ENCODE results near the gene TSPAN15.
A peak's percentile ranks its signal among the peaks of the same experiment; 100 is the strongest.

The TSPAN15 gene

DNA sequence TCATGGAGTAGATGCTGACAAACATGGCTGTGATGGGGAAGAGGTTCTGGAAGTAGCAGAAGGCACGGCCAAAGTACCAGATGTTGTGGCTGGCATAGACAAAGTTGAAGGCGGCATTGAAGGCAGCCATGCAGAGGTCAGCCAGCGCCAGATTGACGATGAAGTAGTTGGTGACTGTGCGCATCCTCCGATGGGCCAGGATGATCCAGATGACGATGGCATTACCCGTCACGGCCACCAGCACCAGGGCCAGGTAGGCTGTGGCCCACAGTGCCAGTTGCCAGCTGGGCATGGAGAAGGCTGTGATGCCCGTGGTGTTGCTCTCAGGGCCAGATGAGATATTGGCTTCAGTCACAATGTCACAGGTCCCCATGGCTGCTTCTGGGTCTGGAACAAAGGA lies 35.3 kb upstream of the TSPAN15 start:
- DNase-seq (ENCODE audit: low read depth, low spot score), result no peak
- no peak overlapping the region for H3K27ac ChIP-seq

DNA sequence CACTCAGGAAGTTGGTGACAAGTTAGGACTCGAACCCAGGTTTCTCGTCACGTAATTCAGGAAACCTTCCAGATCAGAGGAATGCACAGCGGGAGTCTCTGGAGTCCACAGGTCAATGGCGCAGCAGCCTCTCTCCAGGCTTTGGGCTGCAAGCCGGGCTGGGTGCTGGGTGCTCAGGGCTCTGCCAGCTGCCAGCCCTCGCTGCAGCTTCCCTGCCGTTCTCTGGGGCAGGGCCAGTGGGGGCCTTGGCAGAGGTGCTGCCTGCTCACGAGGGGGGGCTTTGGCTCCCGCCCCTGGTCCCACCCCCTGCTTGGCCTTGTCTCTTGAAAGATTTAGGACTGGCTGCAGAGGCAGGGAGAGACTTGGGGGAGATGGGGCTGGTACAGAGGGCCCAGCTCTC lies 34.6 kb upstream of the TSPAN15 start, which contains the start of gene TACR2:
TSS of gene TACR2 (minus strand) at position 224 of the 400 bp plus-strand sequence. CDS start 595 bp downstream, outside the sequence.
- no peak for DNase-seq (ENCODE audit: low read depth, low spot score)
- no peak within 1 kb of the TSS for H3K27ac ChIP-seq

DNA sequence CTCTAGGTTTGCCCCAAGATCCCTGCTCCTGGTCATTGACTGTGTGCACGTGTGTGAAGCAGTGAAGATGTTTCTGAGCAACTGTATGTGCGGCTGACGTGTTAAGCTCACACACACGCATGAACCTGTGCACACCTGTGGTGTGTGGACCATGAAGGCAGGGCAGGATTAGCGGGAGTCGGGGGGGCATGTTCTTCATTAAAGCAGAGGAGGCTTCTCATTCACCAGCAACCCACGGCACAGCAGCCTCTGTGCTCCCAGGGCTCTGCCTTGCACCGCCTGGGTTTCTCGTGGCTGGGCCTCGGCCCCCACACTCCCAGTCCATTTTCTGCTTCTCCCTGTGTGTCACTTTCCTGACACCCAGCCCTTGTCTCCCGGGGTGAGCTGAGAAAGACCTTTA lies 33.7 kb upstream of the TSPAN15 start:
- no peak overlapping the region for H3K27ac ChIP-seq
- no peak for DNase-seq (ENCODE audit: low read depth, low spot score)

DNA sequence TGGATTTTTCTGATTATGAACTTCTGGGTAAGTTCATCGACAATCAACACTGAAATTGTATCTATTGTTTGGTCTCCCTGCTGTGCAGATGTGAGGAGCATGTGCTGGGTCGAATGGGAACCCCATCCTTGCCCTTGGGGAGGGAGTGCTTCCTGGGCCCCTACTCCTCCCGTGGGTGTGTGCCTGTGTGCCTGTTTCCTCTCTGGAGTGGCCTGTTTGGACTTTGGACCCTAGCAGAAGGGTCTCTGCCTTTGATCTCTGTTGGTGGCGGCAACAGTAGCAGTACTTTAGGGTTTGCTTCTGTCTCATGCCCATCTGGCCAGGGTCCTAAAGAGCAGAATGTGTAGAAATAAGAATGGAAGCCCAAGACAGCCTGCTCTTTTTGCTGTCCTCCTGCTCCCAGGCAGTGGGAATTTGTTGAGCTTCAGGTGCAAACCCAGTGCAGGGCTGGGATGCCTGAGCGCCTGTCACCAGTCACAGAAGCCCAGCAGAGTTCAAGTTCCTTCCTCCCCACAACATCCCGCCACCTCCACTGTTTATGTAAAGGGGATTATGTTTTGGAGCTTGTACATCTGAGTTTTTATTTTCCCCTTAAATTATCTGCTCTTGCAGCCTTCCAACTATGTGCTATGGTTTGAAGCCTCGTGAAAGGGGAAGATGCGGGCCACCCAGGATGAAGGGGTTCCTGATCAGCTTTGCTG lies 33.1 kb upstream of the TSPAN15 start:
- no peak for DNase-seq (ENCODE audit: low read depth, low spot score)
- no peak overlapping the region for H3K27ac ChIP-seq

DNA sequence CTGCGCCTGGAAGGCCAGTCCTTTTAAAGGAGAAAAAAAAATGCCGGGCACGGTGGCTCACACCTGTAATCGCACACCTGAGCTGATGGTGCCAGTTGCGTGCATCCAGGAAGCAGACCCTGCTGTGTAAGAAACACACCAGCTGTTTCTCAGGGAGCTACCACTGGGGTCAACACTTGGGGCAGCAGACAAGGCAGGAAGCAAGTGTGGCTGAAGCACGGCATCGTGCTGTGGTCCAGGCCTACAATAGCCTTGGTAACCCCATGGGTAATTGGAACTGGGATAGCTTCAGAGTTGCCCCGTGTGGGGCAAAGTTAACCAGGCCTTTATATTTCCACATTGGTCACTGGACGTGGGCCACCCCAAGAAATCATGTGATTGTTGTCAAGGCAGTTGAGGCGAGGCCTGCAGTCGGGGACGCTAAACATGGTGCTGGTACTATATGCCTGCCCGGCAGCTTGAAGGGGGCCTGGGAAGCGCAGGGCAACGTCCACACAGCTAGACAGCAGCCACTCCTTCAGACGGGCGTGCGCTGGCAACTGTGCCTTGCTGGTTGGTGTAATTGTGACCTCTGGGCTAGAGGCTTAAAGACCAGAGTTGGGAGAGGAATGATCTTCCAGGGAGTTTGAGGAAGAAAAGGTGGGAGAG lies 32.0 kb upstream of the TSPAN15 start:
- H3K27ac ChIP-seq, result no peak overlapping the region
- no peak for DNase-seq (ENCODE audit: low read depth, low spot score)

DNA sequence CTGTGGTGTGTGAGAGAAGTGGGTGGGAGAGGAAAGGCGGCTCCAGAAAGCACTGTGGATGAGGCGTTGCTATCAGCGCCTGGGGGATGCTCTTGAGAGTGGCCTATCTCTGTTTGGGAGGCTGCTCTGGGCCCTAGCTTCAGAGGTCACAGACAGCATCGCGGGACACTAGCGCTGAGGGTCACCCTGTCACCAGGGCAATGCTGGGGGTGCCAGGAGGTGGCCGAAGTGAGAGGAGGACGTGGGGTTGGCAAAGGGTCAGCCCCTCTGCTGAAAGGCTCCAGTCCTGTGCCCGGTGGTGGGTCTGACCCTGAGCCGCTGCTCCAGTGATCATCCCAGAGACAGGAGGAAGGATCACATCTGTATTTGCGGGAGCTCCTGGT lies 31.5 kb upstream of the TSPAN15 start:
- DNase-seq (ENCODE audit: low read depth, low spot score), result no peak
- no peak overlapping the region for H3K27ac ChIP-seq

DNA sequence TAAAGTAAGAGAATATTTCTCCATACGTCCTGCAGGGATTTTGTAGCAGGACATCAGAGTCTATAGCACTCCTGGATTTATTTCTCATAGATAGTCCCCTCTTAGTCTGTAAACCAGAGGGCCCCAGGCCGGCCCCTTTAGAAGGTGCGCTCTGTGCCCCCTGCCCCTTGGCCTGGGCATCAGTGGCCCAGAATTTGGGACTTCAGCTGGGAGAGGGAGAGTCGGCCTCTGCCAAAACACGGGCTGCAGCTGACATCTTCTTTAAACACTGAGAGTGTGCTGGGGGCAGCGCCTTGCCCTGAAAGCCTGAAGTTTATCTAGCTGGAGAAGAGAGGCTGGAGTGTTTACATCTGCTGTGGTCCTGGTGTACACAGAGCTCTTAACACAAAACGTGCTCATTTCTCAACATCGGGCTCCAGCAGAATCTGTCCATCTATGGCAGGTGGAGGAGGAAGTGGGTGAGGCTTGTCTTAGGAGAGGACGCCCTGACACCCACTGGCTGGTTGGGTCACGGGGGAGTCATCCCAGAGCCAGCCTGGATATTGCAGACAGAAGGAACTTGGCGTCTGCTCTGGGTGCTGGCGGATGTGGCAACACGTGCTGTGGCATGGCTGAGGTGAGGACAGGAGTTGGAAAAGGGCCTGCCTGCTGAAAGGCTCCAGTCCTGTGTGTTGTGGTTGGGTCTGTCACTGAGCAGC lies 29.5 kb upstream of the TSPAN15 start:
- no peak for DNase-seq (ENCODE audit: low read depth, low spot score)
- no peak overlapping the region for H3K27ac ChIP-seq

DNA sequence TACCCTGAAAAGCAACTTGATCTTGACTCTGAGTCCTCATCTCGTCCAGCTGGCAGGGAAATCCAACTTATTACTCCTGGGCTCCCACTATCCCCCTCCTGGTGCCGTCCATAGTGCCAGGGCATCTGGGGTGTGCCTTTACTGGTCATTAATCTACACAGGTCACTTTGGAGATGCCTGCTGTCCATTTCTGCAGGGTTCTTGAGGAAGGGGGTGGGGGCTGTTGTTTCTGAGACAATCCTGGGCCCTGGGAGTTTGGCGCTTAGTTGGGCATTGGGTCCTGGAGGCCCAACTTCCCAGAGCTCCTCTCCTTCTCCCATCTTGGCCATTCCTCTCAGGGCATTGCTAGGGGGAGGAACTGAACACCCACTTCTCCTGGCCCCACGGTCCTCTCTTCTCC lies 28.6 kb upstream of the TSPAN15 start:
- DNase-seq (ENCODE audit: low read depth, low spot score), result no peak
- H3K27ac ChIP-seq, result no peak overlapping the region

DNA sequence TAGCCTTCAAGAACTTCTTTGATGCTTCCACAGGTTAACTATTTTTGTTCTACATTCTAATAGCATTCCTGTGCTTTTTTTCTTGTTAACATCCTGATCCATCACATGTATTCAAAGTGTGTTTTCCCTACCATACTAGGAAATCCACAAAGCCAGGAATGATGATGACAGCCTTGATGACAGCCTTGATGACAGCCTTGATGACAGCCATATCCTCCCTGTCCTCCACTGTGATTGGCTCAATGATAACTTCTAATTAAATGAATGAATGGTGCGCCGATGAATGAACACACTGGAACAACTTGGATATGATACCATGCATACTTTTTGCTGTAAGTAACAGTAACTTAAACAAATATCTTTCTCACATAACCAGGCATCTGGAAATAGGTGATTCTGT lies 26.2 kb upstream of the TSPAN15 start:
- no peak overlapping the region for H3K27ac ChIP-seq

DNA sequence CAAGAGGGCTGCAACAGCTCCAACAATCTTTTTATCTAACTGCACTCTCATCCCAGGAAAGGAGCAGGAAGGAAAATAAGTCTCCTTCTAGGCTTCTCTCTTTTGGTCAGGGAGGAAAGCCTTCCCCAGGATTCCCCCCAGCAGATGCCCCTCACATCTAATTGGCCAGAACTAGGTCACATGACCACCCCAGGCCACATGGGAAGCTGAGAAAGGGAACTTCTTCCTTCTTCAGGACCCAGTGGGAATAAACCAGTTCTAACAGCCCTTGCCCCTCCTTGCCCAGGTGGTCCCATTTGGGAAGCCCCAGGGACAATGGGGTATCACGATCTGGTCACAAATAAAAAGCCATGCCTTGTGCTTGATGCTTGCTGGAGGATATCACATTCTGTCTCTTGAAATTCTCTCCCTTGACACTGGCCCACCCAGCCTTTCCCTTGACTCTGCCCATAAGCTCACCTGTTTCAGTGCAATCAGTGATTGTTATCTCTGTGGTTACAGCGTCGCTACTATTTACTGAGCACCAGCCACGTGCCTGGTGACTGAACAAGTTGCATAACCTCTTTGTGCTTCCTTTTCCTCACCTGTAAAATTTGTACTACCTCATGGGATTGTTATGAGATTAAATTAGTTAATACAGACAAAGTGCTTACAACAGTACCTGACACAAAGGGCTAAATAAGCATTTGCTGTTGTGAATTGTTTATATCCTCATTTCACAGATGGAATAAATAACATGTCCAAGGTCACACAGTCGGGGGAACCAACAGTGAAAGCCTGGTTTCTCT lies 25.6 kb upstream of the TSPAN15 start:
- peak overlapping the region; percentile 25 for H3K27ac ChIP-seq
- peak; percentile 76 for DNase-seq (ENCODE audit: low read depth, low spot score)

More for the DNA sequence above, 26.2 kb upstream of the TSPAN15 start:
- no peak for DNase-seq (ENCODE audit: low read depth, low spot score)

DNA sequence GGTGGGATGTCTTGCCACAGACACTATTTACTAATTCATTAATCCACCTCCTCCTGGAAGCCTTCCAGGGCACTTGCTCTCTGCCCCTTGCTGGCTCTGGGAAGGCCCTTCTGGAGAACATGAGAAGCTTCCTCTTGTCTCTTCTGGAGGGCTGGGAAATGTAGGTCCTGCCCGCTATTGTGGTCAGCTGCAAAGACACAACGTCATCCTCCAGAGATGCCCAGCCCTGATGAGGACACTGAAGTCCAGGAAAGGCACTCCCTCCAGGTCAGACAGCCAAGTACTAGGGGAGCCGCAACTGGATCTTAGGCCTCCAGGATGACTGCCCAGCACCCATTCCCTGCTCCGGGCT lies 24.9 kb upstream of the TSPAN15 start:
- DNase-seq (ENCODE audit: low read depth, low spot score), result no peak
- peak overlapping the region; percentile 25 for H3K27ac ChIP-seq

DNA sequence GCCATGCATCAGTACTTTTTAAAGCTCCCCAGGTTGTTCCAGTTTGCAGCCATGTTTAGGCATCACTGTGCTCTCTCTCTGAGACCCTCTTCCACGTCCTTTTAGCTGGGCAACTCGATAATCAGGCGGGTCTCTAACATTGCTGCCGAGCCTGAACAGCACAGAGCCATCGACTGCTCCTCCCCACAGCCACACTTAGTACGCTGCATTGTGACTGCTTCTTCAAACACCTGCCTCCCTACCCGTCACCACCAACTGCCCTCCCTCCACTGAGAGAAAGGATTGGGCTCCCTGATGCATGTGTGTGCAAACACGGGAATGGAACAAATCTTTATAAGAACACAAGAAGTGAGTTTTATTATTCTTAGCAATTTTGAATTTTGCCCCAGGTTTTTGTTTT lies 23.1 kb upstream of the TSPAN15 start:
- no peak for DNase-seq (ENCODE audit: low read depth, low spot score)
- H3K27ac ChIP-seq, result no peak overlapping the region

DNA sequence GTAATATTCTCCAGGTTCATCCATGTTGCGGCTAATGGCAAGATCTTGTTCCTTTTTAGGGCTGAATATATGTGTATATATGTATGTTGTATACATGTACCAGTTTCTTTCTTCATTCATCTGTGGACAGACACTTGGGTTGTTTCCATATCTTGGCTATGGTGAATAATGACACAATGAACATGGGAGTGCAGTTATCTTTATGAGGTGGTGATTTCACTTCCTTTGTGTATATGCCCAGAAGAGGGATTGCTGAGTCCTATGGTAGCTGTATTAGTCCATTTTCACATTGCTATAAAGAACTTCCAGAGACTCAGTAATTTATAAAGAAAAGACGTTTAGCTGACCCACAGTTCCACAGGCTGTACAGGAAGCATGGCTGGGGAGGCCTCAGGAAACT lies 17.1 kb upstream of the TSPAN15 start:
- DNase-seq (ENCODE audit: low read depth, low spot score), result no peak
- no peak overlapping the region for H3K27ac ChIP-seq

DNA sequence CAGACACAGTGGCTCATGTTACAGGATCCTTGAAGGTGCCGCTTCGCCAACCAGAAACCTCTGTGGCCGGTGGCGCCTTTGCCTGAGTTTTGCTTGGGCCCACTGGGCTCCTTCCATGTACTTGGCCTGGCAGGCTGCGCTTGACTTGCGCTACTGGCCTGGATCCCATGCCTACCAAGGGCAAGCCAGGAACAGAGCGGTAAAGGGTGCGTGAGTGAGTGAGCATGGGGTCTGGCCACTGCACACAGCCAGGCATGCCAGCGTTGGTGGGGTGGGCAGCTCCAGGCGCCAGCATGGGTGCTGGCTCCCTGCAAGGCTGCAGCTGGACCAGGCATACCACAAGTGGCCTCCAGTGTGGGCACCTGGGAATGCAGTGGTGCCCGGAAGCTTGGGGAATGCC lies 16.3 kb upstream of the TSPAN15 start:
- no peak overlapping the region for H3K27ac ChIP-seq
- no peak for DNase-seq (ENCODE audit: low read depth, low spot score)

DNA sequence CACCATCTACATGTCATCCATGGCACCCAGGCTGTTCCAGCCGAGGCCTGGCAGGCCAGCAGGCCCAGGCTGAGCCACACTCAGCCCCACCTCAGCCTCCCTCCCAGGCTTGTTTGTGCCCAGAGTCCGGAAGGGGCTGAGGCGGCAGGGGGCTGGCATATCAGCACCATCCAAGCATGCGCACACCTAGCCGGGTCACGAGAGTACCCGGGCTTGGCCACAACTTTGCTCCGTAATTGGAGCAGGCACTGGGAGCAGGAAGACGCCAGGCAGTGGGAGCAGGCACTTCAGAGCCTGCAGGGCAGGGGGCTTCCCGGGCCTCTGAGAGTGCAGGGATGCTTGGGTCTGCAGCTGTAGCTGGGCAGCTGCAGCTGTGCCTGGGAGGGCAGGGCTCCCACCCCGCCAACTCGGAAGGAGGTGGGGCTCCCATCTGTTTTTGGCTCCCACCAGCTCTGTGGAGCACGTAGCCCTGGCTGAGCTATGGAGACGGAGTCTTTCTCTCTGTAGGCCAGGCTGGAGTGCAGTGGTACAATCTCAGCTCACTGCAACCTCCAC lies 15.2 kb upstream of the TSPAN15 start:
- DNase-seq (ENCODE audit: low read depth, low spot score), result no peak
- H3K27ac ChIP-seq, result no peak overlapping the region

DNA sequence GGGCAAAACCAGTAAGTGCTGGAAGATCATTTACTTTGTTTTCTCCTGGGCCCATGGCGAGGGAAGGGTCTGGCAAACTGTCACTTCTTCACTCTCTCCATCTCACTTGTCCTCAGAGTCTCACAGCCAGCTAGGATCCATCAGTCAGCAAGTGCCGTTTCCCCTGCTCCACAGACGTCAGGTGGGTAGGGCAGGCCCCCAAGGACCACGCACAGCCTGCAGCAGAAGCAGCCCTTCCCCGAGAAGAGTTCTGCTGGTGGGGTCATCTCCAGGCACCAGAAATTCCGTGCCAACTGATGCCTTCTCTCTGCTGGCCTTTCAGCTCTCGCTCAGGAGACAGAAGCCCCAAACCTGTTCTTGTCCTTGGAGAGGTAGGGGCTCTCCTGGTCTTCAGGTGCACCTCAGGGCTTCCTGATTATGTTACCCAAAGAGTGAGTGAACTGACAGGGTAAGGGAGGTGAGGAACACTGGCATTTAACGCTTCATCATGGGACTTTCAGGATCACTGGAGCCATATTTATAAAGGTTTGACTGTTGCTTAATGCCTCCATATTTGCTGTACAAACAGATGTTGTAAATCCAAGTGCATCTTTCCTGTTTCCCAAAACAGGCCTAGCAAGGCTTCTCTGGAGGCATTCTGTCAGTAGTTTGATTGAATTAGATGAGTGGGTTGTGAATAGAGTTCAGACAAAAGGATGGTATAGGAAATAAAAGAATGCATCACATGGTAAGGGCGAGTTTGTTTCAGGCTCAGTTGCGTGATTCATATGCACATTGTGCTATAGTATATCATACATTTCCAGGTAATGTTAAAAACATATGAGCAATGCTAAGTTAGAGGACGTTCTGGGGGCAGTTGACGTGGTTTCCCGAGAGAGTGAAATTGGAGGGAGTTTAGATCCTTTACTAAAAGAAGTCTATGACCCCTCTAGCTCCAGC lies 13.7 kb upstream of the TSPAN15 start:
- peak overlapping the region; percentile 87 for H3K27ac ChIP-seq
- DNase-seq (ENCODE audit: low read depth, low spot score), result no peak

DNA sequence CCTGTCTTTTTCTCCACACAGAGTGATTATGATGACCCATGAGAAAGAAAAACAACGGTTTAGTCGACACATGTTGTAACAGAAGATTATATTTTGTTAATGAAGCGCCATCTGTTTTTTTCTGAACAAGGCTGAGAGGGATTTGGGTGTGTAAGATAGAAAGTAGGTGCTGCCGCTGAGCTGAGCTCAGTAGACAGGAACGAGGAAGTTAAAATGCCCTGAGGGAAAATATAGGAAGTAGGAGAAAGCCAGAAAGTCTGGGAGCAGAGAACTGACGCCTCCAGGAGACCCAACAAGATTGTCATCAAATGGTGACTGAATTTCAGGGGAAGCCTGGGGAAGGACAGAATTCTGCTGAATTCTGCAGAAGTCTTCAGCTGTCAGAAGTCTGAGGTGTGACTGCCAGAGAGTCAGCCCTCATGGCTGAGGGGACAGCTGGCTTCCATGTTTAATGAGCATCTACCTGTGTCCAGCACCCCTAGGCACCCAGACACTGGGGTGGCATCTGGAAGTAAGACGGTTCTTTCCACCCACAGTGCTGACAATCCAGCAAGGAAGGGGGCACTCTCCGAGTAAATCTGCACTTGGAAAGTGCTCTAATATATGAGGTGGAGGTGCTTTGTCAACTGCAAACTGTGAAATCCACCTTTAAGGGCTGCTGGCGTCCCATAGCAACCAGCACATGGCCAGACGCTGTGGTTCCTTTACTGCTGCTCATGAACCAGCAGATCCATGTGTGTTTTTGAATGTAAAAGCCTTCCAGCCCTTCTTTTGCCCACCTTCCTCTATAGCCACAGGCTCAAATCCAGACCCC lies 12.5 kb upstream of the TSPAN15 start:
- peak overlapping the region; percentile 87 for H3K27ac ChIP-seq
- no peak for DNase-seq (ENCODE audit: low read depth, low spot score)

DNA sequence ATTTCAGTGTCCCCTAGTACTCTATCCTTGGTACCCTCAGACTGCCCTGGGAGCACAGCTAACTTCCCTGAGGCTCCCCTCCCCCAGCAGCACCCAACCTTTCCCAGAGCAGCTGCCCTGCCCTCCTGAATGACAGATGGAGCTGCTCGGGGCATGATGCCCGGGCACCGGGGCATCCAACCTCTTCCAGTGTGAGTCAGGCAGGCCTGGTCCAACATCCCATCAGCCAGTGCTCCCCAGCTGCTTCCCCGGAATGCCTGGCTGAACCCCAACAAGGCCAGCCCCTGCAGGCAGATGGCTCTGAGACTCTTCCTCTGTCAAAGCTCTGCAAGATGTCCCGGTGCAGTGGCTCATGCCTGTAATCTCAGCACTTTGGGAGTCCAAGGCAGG lies 11.9 kb upstream of the TSPAN15 start:
- DNase-seq (ENCODE audit: low read depth, low spot score), result no peak
- H3K27ac ChIP-seq, result peak overlapping the region; percentile 87
